GM23338 (cell line): ENCODE measurements around the gene DBF4B.

Source experiments
- CREB1 ChIP-seq: fragments of 250-450 bp; sonication (Bioruptor Pico); IDR thresholded peaks from 2 replicates; pipeline ENCODE4 v1.5.0; 2020; ENCODE audit warnings: low read depth, mild to moderate bottlenecking, moderate library complexity
- POLR2AphosphoS5 ChIP-seq: IDR thresholded peaks from 2 replicates; pipeline ENCODE4 v1.6.1; 2016; ENCODE audit warnings: antibody characterized with exemption, low read depth
- ZNF114 ChIP-seq: fragments of 250-450 bp; sonication (Bioruptor Pico); IDR thresholded peaks from 2 replicates; pipeline ENCODE4 v1.5.0; 2020; ENCODE audit warnings: mild to moderate bottlenecking, moderate library complexity
- TF ChIP-seq, protein P1 (sequence below), 2 experiments: fragments of 200-600 bp in 1 of 2; sonication (generic) in 1 of 2; conservative IDR thresholded peaks; 2 replicates each; pipeline versions ENCODE4 v1.5.1 to v1.6.1; 2016 to 2017; ENCODE audit warnings: antibody characterized with exemption in 2 of 2, low read depth in 2 of 2, mild to moderate bottlenecking in 2 of 2, moderate library complexity in 1 of 2
- TF ChIP-seq, protein P2 (sequence below): IDR thresholded peaks from one replicate; pipeline ENCODE4 v1.6.1; 2018; ENCODE audit warnings: antibody characterized with exemption; ENCODE audit not compliant: unreplicated experiment

GRCh38 chr17:44663095-44663494 is 45.4 kb upstream of the DBF4B start:
- TF ChIP-seq, protein P1, sequence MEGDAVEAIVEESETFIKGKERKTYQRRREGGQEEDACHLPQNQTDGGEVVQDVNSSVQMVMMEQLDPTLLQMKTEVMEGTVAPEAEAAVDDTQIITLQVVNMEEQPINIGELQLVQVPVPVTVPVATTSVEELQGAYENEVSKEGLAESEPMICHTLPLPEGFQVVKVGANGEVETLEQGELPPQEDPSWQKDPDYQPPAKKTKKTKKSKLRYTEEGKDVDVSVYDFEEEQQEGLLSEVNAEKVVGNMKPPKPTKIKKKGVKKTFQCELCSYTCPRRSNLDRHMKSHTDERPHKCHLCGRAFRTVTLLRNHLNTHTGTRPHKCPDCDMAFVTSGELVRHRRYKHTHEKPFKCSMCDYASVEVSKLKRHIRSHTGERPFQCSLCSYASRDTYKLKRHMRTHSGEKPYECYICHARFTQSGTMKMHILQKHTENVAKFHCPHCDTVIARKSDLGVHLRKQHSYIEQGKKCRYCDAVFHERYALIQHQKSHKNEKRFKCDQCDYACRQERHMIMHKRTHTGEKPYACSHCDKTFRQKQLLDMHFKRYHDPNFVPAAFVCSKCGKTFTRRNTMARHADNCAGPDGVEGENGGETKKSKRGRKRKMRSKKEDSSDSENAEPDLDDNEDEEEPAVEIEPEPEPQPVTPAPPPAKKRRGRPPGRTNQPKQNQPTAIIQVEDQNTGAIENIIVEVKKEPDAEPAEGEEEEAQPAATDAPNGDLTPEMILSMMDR (conservative IDR thresholded peaks at IDR 0.05; ENCODE audit: low read depth in 2 of 2) = no peak
- no peak for TF ChIP-seq CREB1 (CRISPR knock-in tag)
- no peak for TF ChIP-seq POLR2AphosphoS5
- no peak for TF ChIP-seq ZNF114 (CRISPR knock-in tag)
- TF ChIP-seq, protein P2, sequence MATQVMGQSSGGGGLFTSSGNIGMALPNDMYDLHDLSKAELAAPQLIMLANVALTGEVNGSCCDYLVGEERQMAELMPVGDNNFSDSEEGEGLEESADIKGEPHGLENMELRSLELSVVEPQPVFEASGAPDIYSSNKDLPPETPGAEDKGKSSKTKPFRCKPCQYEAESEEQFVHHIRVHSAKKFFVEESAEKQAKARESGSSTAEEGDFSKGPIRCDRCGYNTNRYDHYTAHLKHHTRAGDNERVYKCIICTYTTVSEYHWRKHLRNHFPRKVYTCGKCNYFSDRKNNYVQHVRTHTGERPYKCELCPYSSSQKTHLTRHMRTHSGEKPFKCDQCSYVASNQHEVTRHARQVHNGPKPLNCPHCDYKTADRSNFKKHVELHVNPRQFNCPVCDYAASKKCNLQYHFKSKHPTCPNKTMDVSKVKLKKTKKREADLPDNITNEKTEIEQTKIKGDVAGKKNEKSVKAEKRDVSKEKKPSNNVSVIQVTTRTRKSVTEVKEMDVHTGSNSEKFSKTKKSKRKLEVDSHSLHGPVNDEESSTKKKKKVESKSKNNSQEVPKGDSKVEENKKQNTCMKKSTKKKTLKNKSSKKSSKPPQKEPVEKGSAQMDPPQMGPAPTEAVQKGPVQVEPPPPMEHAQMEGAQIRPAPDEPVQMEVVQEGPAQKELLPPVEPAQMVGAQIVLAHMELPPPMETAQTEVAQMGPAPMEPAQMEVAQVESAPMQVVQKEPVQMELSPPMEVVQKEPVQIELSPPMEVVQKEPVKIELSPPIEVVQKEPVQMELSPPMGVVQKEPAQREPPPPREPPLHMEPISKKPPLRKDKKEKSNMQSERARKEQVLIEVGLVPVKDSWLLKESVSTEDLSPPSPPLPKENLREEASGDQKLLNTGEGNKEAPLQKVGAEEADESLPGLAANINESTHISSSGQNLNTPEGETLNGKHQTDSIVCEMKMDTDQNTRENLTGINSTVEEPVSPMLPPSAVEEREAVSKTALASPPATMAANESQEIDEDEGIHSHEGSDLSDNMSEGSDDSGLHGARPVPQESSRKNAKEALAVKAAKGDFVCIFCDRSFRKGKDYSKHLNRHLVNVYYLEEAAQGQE = no peak
